Calu3 (cell line): Measurements from ENCODE around the gene DOCK1. TPM values are rescaled to one million over a fixed set of nuclear protein-coding genes. Genes with fewer than 3 reads are reported as not detected.
A peak's percentile ranks its signal among the peaks of the same experiment; 100 is the strongest.
"Not testable (repeated sequence)": the region's sequence is repeated elsewhere in the genome, so short reads cannot be mapped to it uniquely, and the experiment has no call there.

ENCODE experiments used
- BruUV-seq: library from RNA; stranded (reverse); fragments of 400-500 nt; replicated peaks from 2 replicates; lab custom pipeline; 2021; lab: Mats Ljungman, UMichigan
- CTCF ChIA-PET: fragments of 300-600 bp; sonication (Branson Sonifier 250); formaldehyde crosslinking; loops from one replicate; lab custom pipeline; 2022; ENCODE audit warnings: antibody characterized with exemption; lab: Charles Lee
- DNase-seq: peaks from one replicate; pipeline ENCODE4 v3.0.0; 2022
- H3K27ac Mint-ChIP-seq: one replicate; pipeline ENCODE4 v1.8.0; 2022; ENCODE audit warnings: mixed read lengths; ENCODE audit not compliant: unreplicated experiment
- H3K27me3 Mint-ChIP-seq: one replicate; pipeline ENCODE4 v1.8.0; 2022; ENCODE audit warnings: mixed read lengths; ENCODE audit not compliant: unreplicated experiment
- H3K36me3 Mint-ChIP-seq: one replicate; pipeline ENCODE4 v1.8.0; 2022; ENCODE audit warnings: mild to moderate bottlenecking, moderate library complexity, mixed read lengths; ENCODE audit not compliant: insufficient read depth, unreplicated experiment
- H3K4me1 Mint-ChIP-seq: one replicate; pipeline ENCODE4 v1.8.0; 2022; ENCODE audit warnings: mild to moderate bottlenecking, low read depth, mixed read lengths; ENCODE audit not compliant: unreplicated experiment
- H3K4me3 Mint-ChIP-seq: one replicate; pipeline ENCODE4 v1.8.0; 2022; ENCODE audit warnings: mild to moderate bottlenecking, low read depth, moderate library complexity, mixed read lengths; ENCODE audit not compliant: unreplicated experiment
- H3K9me3 Mint-ChIP-seq: one replicate; pipeline ENCODE4 v1.8.0; 2022; ENCODE audit warnings: low read depth, mixed read lengths; ENCODE audit not compliant: unreplicated experiment
- CTCF ChIP-seq: fragments of 200-600 bp; IDR thresholded peaks from one replicate; pipeline ENCODE4 v1.8.0; 2022; ENCODE audit warnings: antibody characterized with exemption; ENCODE audit not compliant: unreplicated experiment
- intact Hi-C: fragments of 100-400 bp; cut with micrococcal nuclease; formaldehyde crosslinking; loops from one replicate; pipeline ENCODE4 v1.10.0; 2022; ENCODE audit not compliant: unreplicated experiment
- total RNA-seq: library from RNA; stranded (reverse); gene quantifications from 2 replicates; pipeline ENCODE4 v1.2.3, GENCODE V29; 2022

Gene DOCK1
- total RNA-seq, 1 experiment from 2014 or later: 34.2 TPM

- DNase-seq: no peak
- H3K36me3 Mint-ChIP-seq: no peaks in the 10 kb centered on the region
- H3K4me1 Mint-ChIP-seq: no peaks in the 10 kb centered on the region
- H3K27me3 Mint-ChIP-seq: no peaks in the 10 kb centered on the region
- BruUV-seq: no TSS peak
- peaks cover 3% of the 10 kb centered on the region for H3K9me3 Mint-ChIP-seq
- TF ChIP-seq CTCF: no peak
- intact Hi-C loops: no loop called here
- CTCF ChIA-PET: no interaction called here
- no peak overlapping the region for H3K4me3 Mint-ChIP-seq
- no peak overlapping the region for H3K27ac Mint-ChIP-seq
Observed at GRCh38 chr10:126895214-126895781, 9.9 kb upstream of the DOCK1 start.

DNA sequence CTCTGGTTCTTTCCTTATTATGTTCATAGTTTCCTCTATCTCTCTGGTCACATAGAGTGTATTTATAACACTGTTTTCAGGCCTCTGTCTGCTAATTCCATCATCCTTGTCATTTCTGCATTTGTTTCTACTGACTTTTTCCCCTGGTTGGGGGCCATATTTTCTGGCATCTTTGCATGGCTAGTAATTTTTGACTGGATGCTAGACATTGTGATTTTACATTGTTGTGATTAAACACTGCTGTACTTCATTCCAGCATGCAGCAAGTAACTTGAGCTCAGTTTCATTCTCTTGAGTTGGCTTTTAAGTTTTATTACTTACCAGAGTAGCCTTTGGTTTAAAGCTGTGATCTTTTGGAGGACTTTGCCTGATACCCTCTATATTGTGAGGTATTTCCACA is 6.8 kb upstream of the DOCK1 start:
- no peak for TF ChIP-seq CTCF
- BruUV-seq: no TSS peak
- intact Hi-C loops: no loop called here
- DNase-seq: no peak
- H3K27me3 Mint-ChIP-seq: no peaks in the 10 kb centered on the region
- H3K9me3 Mint-ChIP-seq: peaks cover 3% of the 10 kb centered on the region
- H3K4me3 Mint-ChIP-seq: no peak overlapping the region
- H3K36me3 Mint-ChIP-seq: peaks cover 6% of the 10 kb centered on the region
- peaks cover 13% of the 10 kb centered on the region for H3K4me1 Mint-ChIP-seq
- H3K27ac Mint-ChIP-seq: no peak overlapping the region
- CTCF ChIA-PET: no interaction called here

DNA sequence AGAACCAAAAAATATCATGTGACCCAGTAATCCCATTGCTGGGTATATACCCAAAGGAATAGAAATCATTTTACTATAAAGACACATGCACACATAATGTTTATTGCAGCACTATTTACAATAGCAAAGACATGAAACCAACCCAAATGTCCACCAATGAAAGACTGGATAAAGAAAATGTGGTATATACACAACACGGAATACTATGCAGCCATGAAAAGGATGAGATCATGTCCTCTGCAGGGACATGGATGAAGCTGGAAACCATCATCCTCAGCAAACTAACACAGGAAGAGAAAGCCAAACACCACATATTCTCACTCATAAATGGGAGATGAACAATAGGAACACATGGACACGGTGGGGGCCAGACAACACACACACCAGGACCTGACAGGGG is 5.7 kb upstream of the DOCK1 start:
- H3K27me3 Mint-ChIP-seq, H3K4me3 Mint-ChIP-seq, H3K27ac Mint-ChIP-seq, H3K36me3 Mint-ChIP-seq, H3K9me3 Mint-ChIP-seq, intact Hi-C loops, CTCF ChIA-PET, DNase-seq, BruUV-seq: not testable (repeated sequence)
- H3K4me1 Mint-ChIP-seq: peaks cover 23% of the 10 kb centered on the region

DNA sequence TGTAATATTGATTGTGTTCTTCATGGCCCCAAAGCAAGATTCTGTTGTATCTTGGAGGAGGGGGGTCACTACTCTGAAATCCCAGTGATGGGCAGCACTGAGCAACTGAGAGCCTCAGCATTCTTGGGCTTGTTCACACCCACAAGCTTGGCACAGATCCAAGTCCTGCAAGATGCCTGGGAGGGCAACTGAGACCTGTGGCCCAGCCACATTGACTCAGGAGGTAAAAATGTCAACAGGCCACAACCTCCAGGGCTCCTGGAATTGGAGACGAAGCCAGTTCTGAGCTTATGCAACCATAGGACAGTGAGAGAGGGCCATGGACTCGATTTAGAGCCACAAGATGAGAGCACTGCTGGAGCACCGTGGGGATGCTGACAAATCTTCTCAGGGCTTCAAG is 3.1 kb upstream of the DOCK1 start:
- peaks cover 3% of the 10 kb centered on the region for H3K9me3 Mint-ChIP-seq
- no peaks in the 10 kb centered on the region for H3K27me3 Mint-ChIP-seq
- H3K36me3 Mint-ChIP-seq: peaks cover 34% of the 10 kb centered on the region
- H3K27ac Mint-ChIP-seq: peak overlapping the region; percentile 44
- BruUV-seq: no TSS peak
- no peak for TF ChIP-seq CTCF
- intact Hi-C loops: loop anchor here (10.0 kb wide), 1 partner anchor 73 kb away; no protein-coding TSS in a partner anchor
- CTCF ChIA-PET: interaction anchor here (0.6 kb wide), 1 partner anchor 1146 kb away, joined by 4 read pairs; no protein-coding TSS in a partner anchor
- H3K4me3 Mint-ChIP-seq: no peak overlapping the region
- H3K4me1 Mint-ChIP-seq: peaks cover 37% of the 10 kb centered on the region
- DNase-seq: peak; percentile 48

DNA sequence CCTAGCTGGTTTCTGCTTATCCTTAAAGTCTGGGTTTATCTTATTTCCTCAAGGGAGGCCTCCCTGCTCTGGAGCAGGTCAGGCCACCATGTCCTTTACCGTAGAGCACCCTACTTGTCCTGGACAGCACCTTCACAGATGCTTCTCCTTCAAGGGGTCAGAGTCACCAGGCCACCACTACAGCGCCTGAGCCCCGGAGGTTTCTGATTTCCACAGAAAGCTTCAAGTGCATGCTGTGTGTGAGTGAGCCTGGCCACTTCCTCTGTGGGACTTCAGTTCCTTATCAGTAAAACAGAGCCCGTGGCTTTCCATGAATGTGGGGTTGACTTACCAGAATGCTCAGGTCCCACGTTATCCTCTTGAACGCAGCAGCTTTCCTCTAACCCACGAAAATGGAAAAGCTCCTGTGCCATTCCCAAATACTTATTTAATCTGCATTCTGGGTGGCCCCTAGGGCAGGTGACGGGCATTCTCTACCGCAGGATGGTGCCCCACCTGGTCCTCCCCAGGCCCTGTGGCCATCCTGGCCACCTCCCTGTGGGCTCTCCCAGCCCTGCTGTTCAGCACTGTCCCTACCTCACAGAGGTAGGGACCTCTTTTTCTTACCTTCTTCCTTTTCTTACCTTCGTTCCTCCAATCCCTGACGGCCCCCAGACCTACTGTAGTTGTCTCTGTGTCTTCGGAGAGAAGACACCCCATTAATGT is 1.4 kb upstream of the DOCK1 start:
- Mint-ChIP-seq H3K27ac (peak overlapping the region; percentile 18), H3K4me3 (peak overlapping the region; percentile 67), H3K4me1 (peaks cover 39% of the 10 kb centered on the region), H3K36me3 (peaks cover 34% of the 10 kb centered on the region), H3K27me3 (no peaks in the 10 kb centered on the region), H3K9me3 (peaks cover 3% of the 10 kb centered on the region)
- TF ChIP-seq CTCF: no peak
- intact Hi-C loops: loop anchor here (10.0 kb wide), 1 partner anchor 71 kb away; no protein-coding TSS in a partner anchor
- CTCF ChIA-PET: no interaction called here
- BruUV-seq: no TSS peak
- DNase-seq: no peak
